HCT116 (cell line): Measurements from ENCODE around the gene ARGLU1. TPM values are rescaled to one million over a fixed set of nuclear protein-coding genes. Genes with fewer than 3 reads are reported as not detected.

Experiments
- ATAC-seq: fragments of 200-7000 bp; cut with Tn5 transposase; 2 replicates; pipeline ENCODE4 v1.9.1; 2020; ENCODE audit warnings: mild to moderate bottlenecking, moderate library complexity
- BruUV-seq: library from RNA; stranded (reverse); fragments of 400-500 nt; replicated peaks from 2 replicates; lab custom pipeline; 2021; lab: Mats Ljungman, UMichigan
- CTCF ChIA-PET: fragments of 300-600 bp; sonication (Branson Sonifier 250); formaldehyde crosslinking; loops from one replicate; lab custom pipeline; 2021; ENCODE audit warnings: antibody characterized with exemption; lab: Charles Lee
- POLR2A ChIA-PET: fragments of 300-600, 350-600 bp; sonication (Branson Sonifier 250); formaldehyde crosslinking; loops from one replicate; lab custom pipeline; 2021; ENCODE audit warnings: antibody characterized with exemption; lab: Charles Lee
- RAD21 ChIA-PET, 2 experiments: fragments of 300-600 bp; sonication (Branson Sonifier 250); formaldehyde crosslinking; loops; one replicate each; lab custom pipeline; 2023; ENCODE audit warnings: low total read pairs in 2 of 2; ENCODE audit not compliant: uncharacterized antibody in 2 of 2, unreplicated experiment in 2 of 2, low non-redundant PET in 1 of 2; lab: Charles Lee
- DNase-seq: peaks from one replicate; pipeline ENCODE4 v3.0.0-alpha.2; 2010; ENCODE audit warnings: low read depth, low spot score
- H2AFZ ChIP-seq: fragments of 200-600 bp; shearing (Covaris generic), sonication (generic); 2 replicates; pipeline ENCODE4 v1.6.1; 2017; ENCODE audit warnings: low read depth, mixed run types, mixed read lengths, antibody characterized with exemption, low read length; ENCODE audit not compliant: poor library complexity, severe bottlenecking
- H3K27ac ChIP-seq: 2 replicates; pipeline ENCODE4 v1.5.1; 2012; ENCODE audit warnings: low read depth, low read length
- H3K27me3 ChIP-seq: fragments of 200-600 bp; sonication (generic); 2 replicates; pipeline ENCODE4 v1.6.1; 2016; ENCODE audit warnings: mixed run types, low read length, mixed read lengths; ENCODE audit not compliant: insufficient read depth
- H3K36me3 ChIP-seq, 2 experiments: fragments of 200-500 bp in 1 of 2; fragments of 200-600 bp in 1 of 2; sonication (Bioruptor generic) in 1 of 2; sonication (generic) in 1 of 2; 2 replicates each; pipeline versions ENCODE4 v1.5.1 to v1.6.1; 2014 to 2016; ENCODE audit warnings: low read length in 2 of 2, inconsistent platforms in 1 of 2, mixed read lengths in 1 of 2, mixed run types in 1 of 2; ENCODE audit not compliant: insufficient read depth in 2 of 2, control insufficient read depth in 1 of 2
- H3K4me1 ChIP-seq, 2 experiments: fragments of 200-600 bp in 1 of 2; sonication (generic) in 1 of 2; 2 replicates each; pipeline versions ENCODE4 v1.5.1 to v1.6.1; 2012 to 2017; ENCODE audit warnings: low read length in 2 of 2, inconsistent platforms in 1 of 2, mild to moderate bottlenecking in 1 of 2, mixed read lengths in 1 of 2, mixed run types in 1 of 2, moderate library complexity in 1 of 2; ENCODE audit not compliant: insufficient read depth in 2 of 2, control insufficient read depth in 1 of 2
- H3K4me2 ChIP-seq: fragments of 200-600 bp; sonication (generic); 2 replicates; pipeline ENCODE4 v1.6.1; 2017; ENCODE audit warnings: mixed run types, low read length, mixed read lengths
- H3K4me3 ChIP-seq, 2 experiments: fragments of 200-600 bp in 1 of 2; sonication (generic) in 1 of 2; replicated peaks in 1 of 2; 2 replicates each; pipeline ENCODE4 v1.5.1; 2011 to 2016; ENCODE audit warnings: low read length in 2 of 2, control low read depth in 1 of 2, low read depth in 1 of 2, mild to moderate bottlenecking in 1 of 2, mixed read lengths in 1 of 2, mixed run types in 1 of 2
- H3K79me2 ChIP-seq: fragments of 200-600 bp; sonication (generic); 2 replicates; pipeline ENCODE4 v1.6.1; 2017; ENCODE audit warnings: mild to moderate bottlenecking, mixed run types, low read length, moderate library complexity, mixed read lengths; ENCODE audit not compliant: insufficient read depth
- H3K9ac ChIP-seq: fragments of 200-600 bp; sonication (generic); 2 replicates; pipeline ENCODE4 v1.6.1; 2016; ENCODE audit warnings: low read length, mixed read lengths
- H3K9me2 ChIP-seq: fragments of 200-600 bp; sonication (generic), shearing (Covaris generic); 2 replicates; pipeline ENCODE4 v1.6.1; 2017; ENCODE audit warnings: mixed run types, mild to moderate bottlenecking, moderate library complexity; ENCODE audit not compliant: insufficient read depth
- H3K9me3 ChIP-seq, 2 experiments: fragments of 200-500 bp in 1 of 2; fragments of 200-600 bp in 1 of 2; sonication (Bioruptor generic) in 1 of 2; sonication (generic) in 1 of 2; 2 replicates each; pipeline ENCODE4 v1.6.1; 2014 to 2017; ENCODE audit warnings: low read length in 2 of 2, mixed read lengths in 2 of 2, inconsistent platforms in 1 of 2, low read depth in 1 of 2, mild to moderate bottlenecking in 1 of 2, mixed run types in 1 of 2, moderate library complexity in 1 of 2; ENCODE audit not compliant: control insufficient read depth in 1 of 2, insufficient read depth in 1 of 2
- H4K20me1 ChIP-seq: fragments of 200-600 bp; sonication (generic), shearing (Covaris generic); 2 replicates; pipeline ENCODE4 v1.6.1; 2017; ENCODE audit warnings: mixed run types, mild to moderate bottlenecking, moderate library complexity; ENCODE audit not compliant: insufficient read depth
- CBX3 ChIP-seq: IDR thresholded peaks from 2 replicates; pipeline ENCODE4 v1.6.1; 2012; ENCODE audit warnings: low read depth
- CEBPB ChIP-seq: IDR thresholded peaks from 2 replicates; pipeline ENCODE4 v1.6.1; 2012; ENCODE audit warnings: low read depth
- EGR1 ChIP-seq: IDR thresholded peaks from 2 replicates; pipeline ENCODE4 v1.6.1; 2012; ENCODE audit warnings: low read depth
- ELF1 ChIP-seq: IDR thresholded peaks from 2 replicates; pipeline ENCODE4 v1.6.1; 2012; ENCODE audit warnings: low read depth, borderline replicate concordance
- FOSL1 ChIP-seq: IDR thresholded peaks from 2 replicates; pipeline ENCODE4 v1.6.1; 2012; ENCODE audit warnings: low read depth
- JUND ChIP-seq: IDR thresholded peaks from 2 replicates; pipeline ENCODE4 v1.6.1; 2012
- POLR2A ChIP-seq: IDR thresholded peaks from 2 replicates; pipeline ENCODE4 v1.7.0; 2011; ENCODE audit warnings: borderline replicate concordance; ENCODE audit not compliant: insufficient read depth, insufficient read length; ENCODE audit errors: extremely low read depth
- POLR2AphosphoS5 ChIP-seq: IDR thresholded peaks from 2 replicates; pipeline ENCODE4 v1.6.1; 2011; ENCODE audit warnings: mild to moderate bottlenecking, low read depth, low read length, moderate library complexity
- SIN3A ChIP-seq: IDR thresholded peaks from 2 replicates; pipeline ENCODE4 v1.6.1; 2012; ENCODE audit warnings: low read depth
- SRF ChIP-seq: IDR thresholded peaks from 2 replicates; pipeline ENCODE4 v1.6.1; 2012; ENCODE audit warnings: low read depth
- YY1 ChIP-seq: IDR thresholded peaks from 2 replicates; pipeline ENCODE4 v1.6.1; 2011; ENCODE audit warnings: low read length, low read depth, moderate library complexity, mild to moderate bottlenecking; ENCODE audit not compliant: insufficient replicate concordance; ENCODE audit errors: extremely low read depth
- ZFX ChIP-seq: fragments of 450-650 bp; IDR thresholded peaks from 2 replicates; pipeline ENCODE4 v1.6.1; 2017
- ZNF274 ChIP-seq: fragments of 200-500 bp; sonication (Bioruptor generic); IDR thresholded peaks from 2 replicates; pipeline ENCODE4 v1.6.1; 2014; ENCODE audit warnings: mild to moderate bottlenecking, low read depth, low read length, inconsistent platforms
- intact Hi-C: fragments of 100-400 bp; cut with micrococcal nuclease; formaldehyde crosslinking; loops from 2 replicates; pipeline ENCODE4 v1.10.0; 2022
- total RNA-seq: library from RNA; stranded (reverse); gene quantifications from one replicate; pipeline ENCODE4 v1.2.1, GENCODE V29; 2021; ENCODE audit not compliant: unreplicated experiment
- TF ChIP-seq, protein P1 (sequence below): IDR thresholded peaks from 2 replicates; pipeline ENCODE4 v1.6.1; 2012
- TF ChIP-seq, protein P2 (sequence below): IDR thresholded peaks from 2 replicates; pipeline ENCODE4 v1.6.1; 2012; ENCODE audit warnings: low read depth
- TF ChIP-seq, protein P3 (sequence below), 3 experiments: fragments of 200-600 bp in 1 of 3; sonication (generic) in 1 of 3; IDR thresholded peaks in 2 of 3; conservative IDR thresholded peaks in 1 of 3; 2 replicates each; pipeline ENCODE4 v1.5.1; 2012 to 2017; ENCODE audit warnings: low read depth in 2 of 3, low read length in 2 of 3, antibody characterized with exemption in 1 of 3, borderline replicate concordance in 1 of 3, control low read depth in 1 of 3, mild to moderate bottlenecking in 1 of 3, mixed read lengths in 1 of 3, mixed run types in 1 of 3, moderate library complexity in 1 of 3; ENCODE audit not compliant: insufficient read depth in 1 of 3

Gene ARGLU1
- total RNA-seq, 1 experiment from 2014 or later, result 57.8 TPM

DNA sequence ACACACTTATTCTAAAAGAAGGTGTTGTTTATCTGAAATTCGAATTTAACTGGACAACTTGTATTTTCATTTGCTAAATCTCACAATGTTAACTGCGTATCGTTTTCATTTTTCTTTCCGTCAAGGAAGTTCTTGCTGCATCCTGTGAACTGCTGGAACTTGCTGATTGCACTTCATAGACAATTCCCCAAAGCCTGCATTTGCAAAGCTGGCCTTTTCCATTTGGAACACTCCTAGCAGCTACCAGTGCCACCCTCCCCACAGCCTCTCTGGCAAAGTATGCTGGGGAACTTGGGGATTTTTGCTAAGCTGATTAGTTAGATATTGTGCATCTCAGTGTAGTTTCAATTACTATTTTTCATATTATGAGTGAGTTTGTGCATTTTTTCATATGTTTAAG, 20.4 kb upstream of the ARGLU1 start:
- Histone ChIP-seq H3K79me2 (no peaks in the 10 kb centered on the region), H3K4me1 (no peaks in the 10 kb centered on the region), H3K9ac (no peak overlapping the region), H3K27ac (no peak overlapping the region), H3K9me2 (no peaks in the 10 kb centered on the region), H3K36me3 (no peaks in the 10 kb centered on the region), H3K4me2 (no peak overlapping the region), H2AFZ (no peak overlapping the region), H3K27me3 (no peaks in the 10 kb centered on the region), H3K9me3 (peaks cover 0 to 7% of the 10 kb centered on the region in 2 experiments; a peak in 1 of 4 replicates), H4K20me1 (no peaks in the 10 kb centered on the region), H3K4me3 (no peak overlapping the region)
- ATAC-seq (no peak), DNase-seq (no peak)
- intact Hi-C loops, result no loop called here
- POLR2A ChIA-PET, result no interaction called here
- CTCF ChIA-PET, result no interaction called here
- no TSS peak for BruUV-seq
- TF ChIP-seq SRF, result no peak
- TF ChIP-seq ZNF274, result no peak
- no peak for TF ChIP-seq JUND
- no peak for TF ChIP-seq CEBPB
- RAD21 ChIA-PET, result no interaction called here

DNA sequence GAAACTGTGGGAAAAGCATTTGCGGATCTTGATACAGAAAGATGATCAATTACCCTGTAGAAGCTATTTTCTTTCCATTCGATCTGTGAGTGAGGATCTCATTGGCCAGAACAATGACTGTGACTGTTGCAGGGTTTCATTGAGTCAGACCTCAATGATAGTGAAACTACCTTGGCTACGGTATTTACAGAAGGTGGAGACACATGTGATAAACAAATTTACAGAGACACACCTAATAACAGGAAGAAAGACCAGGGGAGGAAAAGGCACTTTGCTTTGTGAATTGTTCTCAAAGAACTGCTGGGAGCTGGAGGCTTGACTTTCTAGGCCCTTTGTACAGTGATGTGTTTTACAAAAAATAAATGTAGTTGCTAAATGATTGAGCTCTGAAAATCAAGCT, 19.9 kb upstream of the ARGLU1 start:
- no TSS peak for BruUV-seq
- Histone ChIP-seq H3K4me1 (no peaks in the 10 kb centered on the region), H3K27ac (no peak overlapping the region), H3K79me2 (no peaks in the 10 kb centered on the region), H3K9me3 (peaks cover 0 to 7% of the 10 kb centered on the region in 2 experiments; a peak in 1 of 4 replicates), H3K4me3 (no peak overlapping the region), H3K4me2 (no peak overlapping the region), H3K36me3 (no peaks in the 10 kb centered on the region), H2AFZ (no peak overlapping the region), H3K9ac (no peak overlapping the region), H3K9me2 (no peaks in the 10 kb centered on the region), H3K27me3 (no peaks in the 10 kb centered on the region), H4K20me1 (no peaks in the 10 kb centered on the region)
- ATAC-seq (no peak), DNase-seq (no peak)
- RAD21 ChIA-PET, result no interaction called here
- POLR2A ChIA-PET, result no interaction called here
- CTCF ChIA-PET, result no interaction called here
- intact Hi-C loops, result no loop called here
- TF ChIP-seq, protein P1, sequence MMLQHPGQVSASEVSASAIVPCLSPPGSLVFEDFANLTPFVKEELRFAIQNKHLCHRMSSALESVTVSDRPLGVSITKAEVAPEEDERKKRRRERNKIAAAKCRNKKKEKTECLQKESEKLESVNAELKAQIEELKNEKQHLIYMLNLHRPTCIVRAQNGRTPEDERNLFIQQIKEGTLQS, result no peak
- TF ChIP-seq, protein P2, sequence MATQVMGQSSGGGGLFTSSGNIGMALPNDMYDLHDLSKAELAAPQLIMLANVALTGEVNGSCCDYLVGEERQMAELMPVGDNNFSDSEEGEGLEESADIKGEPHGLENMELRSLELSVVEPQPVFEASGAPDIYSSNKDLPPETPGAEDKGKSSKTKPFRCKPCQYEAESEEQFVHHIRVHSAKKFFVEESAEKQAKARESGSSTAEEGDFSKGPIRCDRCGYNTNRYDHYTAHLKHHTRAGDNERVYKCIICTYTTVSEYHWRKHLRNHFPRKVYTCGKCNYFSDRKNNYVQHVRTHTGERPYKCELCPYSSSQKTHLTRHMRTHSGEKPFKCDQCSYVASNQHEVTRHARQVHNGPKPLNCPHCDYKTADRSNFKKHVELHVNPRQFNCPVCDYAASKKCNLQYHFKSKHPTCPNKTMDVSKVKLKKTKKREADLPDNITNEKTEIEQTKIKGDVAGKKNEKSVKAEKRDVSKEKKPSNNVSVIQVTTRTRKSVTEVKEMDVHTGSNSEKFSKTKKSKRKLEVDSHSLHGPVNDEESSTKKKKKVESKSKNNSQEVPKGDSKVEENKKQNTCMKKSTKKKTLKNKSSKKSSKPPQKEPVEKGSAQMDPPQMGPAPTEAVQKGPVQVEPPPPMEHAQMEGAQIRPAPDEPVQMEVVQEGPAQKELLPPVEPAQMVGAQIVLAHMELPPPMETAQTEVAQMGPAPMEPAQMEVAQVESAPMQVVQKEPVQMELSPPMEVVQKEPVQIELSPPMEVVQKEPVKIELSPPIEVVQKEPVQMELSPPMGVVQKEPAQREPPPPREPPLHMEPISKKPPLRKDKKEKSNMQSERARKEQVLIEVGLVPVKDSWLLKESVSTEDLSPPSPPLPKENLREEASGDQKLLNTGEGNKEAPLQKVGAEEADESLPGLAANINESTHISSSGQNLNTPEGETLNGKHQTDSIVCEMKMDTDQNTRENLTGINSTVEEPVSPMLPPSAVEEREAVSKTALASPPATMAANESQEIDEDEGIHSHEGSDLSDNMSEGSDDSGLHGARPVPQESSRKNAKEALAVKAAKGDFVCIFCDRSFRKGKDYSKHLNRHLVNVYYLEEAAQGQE, result no peak
- TF ChIP-seq CBX3, result no peak
- TF ChIP-seq SRF, result no peak
- no peak for TF ChIP-seq CEBPB
- TF ChIP-seq ELF1, result no peak
- TF ChIP-seq ZFX, result no peak
- TF ChIP-seq SIN3A, result no peak
- no peak for TF ChIP-seq FOSL1
- TF ChIP-seq POLR2A, result no peak
- no peak for TF ChIP-seq JUND
- TF ChIP-seq EGR1, result no peak
- no peak for TF ChIP-seq POLR2AphosphoS5
- TF ChIP-seq ZNF274, result no peak
- TF ChIP-seq YY1, result no peak
- TF ChIP-seq, protein P3, sequence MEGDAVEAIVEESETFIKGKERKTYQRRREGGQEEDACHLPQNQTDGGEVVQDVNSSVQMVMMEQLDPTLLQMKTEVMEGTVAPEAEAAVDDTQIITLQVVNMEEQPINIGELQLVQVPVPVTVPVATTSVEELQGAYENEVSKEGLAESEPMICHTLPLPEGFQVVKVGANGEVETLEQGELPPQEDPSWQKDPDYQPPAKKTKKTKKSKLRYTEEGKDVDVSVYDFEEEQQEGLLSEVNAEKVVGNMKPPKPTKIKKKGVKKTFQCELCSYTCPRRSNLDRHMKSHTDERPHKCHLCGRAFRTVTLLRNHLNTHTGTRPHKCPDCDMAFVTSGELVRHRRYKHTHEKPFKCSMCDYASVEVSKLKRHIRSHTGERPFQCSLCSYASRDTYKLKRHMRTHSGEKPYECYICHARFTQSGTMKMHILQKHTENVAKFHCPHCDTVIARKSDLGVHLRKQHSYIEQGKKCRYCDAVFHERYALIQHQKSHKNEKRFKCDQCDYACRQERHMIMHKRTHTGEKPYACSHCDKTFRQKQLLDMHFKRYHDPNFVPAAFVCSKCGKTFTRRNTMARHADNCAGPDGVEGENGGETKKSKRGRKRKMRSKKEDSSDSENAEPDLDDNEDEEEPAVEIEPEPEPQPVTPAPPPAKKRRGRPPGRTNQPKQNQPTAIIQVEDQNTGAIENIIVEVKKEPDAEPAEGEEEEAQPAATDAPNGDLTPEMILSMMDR (IDR thresholded peaks at IDR 0.05 in 2 of 3, conservative IDR thresholded peaks at IDR 0.05 in 1 of 3; ENCODE audit: borderline replicate concordance in 1 of 3, insufficient read depth in 1 of 3, low read depth in 2 of 3, low read length in 2 of 3), result no peak
